Measurements from ENCODE around the gene BRAT1.
"Not testable (repeated sequence)": the region's sequence is repeated elsewhere in the genome, so short reads cannot be mapped to it uniquely, and the experiment has no call there.

BRAT1 gene

DNA sequence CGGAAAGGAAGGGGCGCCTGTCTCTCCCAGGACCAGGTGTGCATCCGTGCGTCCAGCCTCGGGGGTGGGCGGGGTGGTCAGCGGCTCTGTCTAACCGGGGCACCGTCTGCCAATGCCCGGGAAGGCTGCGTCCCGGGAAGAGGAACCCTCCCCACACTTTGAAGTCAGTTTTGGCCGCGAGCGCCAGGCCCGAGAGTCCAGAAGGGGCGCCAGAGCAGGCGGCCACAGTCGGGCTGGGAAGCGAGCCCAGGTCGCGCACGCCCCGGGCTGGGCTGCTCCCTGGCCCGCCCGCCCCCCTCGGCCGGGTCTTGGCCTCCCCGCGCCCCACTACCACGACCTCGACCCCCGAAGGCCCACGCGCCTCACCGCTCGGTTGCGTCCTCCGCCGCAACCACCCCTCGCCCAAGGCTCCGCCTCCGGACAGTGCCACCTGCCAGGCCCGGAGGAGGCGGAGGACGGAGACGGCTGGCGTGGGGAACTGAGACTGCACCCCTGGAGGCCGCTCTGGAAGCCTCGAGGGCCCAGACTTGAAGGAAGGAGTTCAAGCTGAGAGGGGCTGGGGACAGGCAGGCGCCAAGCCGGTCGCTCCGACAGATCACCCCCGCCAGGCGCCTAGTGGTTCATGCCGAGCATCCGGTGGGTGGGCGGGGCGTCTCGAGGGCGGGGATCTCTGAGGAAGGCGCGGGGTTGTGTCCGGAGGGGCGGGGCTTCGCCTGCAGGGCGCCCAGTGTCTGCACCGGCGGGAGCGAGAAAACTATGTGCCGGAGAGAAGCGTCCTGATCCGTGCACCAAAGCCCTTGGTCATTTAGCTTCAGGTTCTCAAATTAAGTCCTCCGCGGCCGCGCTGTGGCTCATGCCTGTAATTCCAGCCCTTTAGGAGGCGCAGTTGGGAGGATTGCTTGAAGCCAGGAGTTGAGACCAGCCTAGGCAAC is at the start of gene BRAT1:
Gene BRAT1, minus strand, starts transcription at position 404 of the 932 bp plus-strand sequence. CDS start 1,093 bp downstream, outside the sequence.
- DNase-seq, result peak; percentile 96

DNA sequence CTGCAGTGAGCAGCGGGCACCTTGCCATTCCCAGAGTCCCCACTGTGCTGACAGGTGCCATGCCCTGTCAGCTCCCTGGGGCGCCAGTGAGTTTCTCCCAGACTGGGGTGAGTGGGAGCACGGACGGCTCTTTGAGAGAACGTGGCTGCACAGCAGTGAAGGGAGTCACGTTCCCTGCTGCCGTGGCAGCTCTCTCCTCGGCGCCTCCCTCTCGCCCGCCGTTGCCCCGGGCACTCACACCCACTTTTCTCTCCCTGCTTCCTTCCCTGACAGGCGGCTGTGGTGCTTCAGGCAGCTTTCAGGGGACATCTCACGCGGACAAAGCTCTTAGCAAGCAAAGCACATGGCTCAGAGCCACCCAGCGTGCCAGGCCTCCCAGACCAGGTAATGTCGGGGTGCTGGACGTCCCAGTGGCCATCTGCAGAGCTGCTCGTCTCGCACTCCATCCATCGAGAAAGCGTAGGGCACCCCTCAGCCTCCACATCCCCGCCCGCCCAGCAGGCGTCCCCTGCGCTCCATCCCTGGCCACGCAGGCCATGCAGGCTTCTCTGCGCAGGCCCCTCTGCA is 49.4 kb upstream of the BRAT1 start:
- no peak for DNase-seq

DNA sequence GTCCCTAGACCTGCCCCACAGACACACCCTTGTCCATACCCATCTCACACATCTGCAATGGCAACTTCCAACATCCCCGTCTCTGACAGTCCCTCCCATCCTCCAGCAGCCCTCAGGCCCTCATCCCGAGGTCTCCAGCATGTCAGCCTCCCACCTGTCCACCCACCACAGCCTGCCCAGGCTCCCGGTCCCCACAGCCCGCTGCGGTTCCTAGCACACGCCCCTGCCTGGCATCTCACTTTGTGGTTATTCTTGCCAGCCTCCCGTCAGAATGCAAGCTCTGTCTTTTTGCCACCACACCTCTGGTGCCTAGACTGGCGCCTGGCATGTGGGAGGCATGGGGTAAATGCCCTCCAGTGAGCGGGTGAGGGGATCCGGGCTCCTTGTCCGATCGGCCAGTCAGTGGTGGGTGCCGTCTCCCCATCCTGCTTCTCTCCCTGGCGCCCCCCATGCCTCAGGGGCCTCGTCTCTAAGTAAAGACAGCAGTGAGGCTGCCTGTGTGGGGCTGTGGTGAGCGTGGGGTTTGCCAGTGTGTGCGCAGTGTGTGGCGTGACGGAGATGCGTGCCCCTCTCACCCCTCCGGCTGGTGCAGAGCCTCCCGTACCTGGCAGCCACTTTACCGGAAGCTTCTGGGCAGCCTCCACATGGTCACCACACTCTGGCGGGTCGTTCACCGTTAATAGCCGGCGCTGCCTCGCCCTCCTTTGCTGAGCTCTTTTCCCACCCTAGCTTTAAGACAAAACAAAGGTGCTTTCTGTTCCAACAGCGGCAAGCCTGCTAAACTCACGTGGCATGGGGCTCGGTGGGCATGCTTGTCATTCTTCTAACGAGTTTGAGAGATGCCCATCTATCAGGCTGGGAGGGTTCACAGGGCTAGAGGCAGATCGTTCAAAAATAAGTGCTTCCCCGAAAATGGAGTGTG is 48.0 kb upstream of the BRAT1 start:
- no peak for DNase-seq

DNA sequence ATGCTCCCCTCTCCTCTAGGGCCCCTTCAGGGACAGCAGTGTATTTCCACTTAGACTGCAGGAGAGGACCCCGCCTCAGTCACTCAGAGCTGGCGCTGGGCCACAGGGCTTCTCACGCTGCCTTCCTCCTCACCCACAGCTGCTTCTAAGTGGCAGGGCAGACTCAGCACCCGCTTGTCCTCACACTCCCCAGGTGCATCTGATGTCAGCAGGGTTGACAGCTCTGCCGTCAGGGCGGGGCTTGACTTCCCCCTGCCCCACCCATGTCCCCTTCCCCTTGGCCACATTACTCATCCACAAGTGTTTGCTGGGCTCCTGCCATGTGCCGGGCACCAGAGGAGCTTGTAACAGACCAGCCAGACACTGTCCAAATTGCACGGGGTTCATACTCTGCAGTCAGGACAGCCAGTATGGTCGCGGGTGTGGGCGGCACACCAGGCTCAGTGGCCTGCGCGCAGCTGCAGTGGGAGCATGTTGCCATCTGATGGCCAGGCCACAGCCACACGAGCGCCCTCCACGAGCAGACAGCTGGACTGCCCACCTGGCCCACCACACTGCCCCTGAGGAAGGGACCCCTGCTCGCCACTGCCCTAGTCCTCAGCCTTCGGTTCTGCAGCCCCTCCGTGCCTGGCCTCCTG is 47.2 kb upstream of the BRAT1 start:
- no peak for DNase-seq

DNA sequence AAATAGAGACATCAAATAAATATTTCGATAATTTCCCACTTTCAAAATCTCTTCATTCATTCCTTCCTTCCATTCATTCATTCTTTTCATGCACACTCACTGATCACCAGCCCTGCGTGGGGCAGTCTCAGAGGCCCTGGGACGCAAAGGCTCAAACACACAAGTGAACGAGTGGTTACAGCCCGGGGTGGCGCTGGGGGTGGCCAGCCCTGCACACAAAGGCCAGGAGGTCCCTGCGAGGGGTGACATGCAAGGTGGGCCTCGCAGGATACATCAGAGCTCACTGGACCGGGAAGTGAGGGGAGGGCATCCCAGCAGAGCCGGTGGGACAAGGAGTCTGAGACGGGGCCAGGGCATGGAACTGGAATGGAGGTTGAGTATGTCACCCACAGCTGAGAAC is 46.6 kb upstream of the BRAT1 start:
- no peak for DNase-seq

DNA sequence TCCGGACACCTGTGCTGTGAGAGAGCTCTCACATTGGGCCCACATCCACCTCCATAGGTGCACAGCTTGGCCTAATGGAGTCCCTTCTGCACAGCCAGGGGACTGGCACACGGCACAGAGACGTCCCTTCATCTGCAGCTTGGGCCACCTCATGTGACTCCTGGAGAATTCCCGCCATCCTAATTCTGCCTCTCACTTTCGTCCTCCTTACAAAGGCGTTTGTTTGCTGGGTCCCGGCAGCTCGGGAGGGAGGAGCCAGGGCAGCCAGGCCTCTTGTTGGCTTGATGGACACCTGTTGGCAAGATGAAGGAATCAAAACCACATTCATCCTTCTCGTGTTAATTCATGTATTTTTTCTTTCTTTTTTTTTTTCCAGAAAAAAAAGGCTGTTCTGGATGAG is 45.7 kb upstream of the BRAT1 start:
- no peak for DNase-seq

DNA sequence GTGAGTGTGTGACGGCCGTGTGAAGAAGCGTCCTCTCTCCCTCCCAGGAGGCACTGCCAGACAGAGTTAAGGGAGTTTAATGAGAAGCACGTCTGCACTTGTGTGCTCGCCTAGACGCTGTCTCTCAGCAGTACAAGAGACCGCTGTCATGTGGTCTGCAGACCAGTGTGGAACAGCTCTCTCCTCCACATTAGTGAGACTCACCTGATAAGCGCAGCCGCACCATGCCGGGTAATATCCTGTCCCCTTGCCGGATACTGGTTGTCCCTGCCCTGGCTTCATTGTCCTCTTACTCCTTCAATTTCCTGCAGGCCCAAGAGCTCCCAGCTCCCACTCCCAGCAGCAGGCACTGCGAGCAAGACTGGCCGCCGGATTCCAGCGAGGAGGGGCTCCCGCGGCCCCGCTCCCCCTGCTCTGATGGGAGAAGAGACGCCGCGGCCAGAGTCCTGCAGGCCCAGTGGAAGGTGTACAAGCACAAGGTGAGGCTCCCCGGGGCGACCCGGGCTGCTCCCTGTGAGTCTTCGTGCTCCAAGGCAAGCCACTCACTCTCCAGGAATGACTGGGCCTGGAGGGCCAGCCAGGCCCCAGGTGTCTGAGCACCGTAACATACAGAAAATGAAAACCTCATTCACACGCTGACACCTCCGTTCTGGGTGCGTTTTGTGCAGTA is 43.0 kb upstream of the BRAT1 start:
- no peak for DNase-seq

DNA sequence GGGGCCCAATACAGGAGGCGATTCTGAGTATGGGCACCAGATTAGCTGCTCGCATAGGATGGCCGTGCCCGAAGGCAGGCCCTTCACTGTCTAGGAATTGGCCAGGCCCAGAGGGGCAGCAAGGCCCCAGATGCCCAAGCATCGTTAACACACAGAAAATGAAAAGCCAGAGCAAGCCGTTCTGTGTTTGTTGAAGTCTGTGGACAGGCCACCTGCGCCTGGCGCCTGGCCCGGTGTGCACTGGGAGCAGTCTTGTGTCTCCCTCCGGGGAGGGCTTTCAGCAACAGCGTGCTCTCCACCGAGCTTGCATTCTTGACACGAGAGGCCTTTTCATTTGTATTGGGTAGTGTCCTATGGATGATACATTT is 41.9 kb upstream of the BRAT1 start:
- no peak for DNase-seq

DNA sequence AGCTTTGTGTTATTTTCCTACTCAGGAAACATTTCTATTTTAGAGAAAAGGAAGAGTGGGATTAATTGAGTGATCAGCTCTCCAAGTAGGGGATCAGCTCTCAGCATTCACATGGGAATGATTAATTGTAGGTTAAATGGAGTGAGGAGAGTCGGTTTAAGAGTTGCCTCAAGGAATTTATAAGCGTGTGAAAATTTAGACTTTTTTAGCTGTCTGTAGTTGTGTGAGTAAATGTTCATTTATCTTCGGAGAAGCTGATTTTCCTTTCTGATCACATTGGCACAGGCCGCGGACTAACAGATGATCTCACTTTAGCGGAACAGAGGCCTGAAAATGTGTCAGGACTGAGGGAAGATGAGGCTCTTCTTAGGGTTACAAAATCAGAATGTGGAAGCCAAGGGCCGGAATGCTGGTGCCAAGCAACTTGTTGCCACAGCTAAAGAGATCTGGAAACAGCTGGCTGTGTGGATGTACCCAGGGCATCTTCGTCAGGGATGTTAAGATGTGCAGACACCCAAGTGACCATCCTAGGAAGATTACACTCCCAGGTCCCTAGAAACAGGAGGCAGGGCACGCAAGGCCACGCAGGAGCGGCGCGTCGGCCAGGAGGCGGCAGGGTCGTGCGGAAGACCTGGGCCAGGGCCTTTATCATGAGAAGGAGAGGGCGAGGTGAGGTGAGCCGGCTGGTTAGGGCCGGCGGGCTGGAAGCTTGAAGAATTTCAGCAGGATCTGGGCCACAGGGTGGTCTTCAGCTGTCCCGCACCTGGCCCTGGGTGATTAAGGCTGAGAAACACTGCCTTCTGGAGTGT is 41.3 kb upstream of the BRAT1 start:
- DNase-seq, result no peak

DNA sequence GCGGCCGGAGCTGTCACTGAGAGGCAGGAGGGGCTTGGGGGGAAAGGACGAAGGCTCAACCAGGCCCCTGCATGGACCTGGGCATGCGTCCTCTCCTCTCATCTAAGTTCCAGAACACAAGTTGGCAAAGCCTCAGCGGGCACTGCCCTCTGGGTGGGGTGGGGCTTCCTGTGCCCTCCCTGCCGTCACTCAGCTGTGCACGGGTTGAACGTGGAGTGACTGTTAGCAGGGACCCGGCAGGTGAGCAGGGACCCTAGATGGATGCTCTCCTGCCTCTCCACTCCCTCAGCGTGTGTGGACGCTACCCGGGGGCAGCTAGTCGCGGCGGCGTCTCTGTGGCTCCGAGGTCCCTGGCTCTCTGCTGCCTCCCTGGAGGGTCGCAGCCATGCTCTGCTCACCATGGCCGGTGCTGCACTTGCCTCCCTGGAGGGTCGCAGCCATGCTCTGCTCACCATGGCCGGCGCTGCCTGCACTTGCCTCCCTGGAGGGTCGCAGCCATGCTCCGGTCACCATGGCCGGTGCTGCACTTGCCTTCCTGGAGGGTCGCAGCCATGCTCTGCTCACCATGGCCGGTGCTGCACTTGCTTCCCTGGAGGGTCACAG is 40.0 kb upstream of the BRAT1 start:
- no peak for DNase-seq

DNA sequence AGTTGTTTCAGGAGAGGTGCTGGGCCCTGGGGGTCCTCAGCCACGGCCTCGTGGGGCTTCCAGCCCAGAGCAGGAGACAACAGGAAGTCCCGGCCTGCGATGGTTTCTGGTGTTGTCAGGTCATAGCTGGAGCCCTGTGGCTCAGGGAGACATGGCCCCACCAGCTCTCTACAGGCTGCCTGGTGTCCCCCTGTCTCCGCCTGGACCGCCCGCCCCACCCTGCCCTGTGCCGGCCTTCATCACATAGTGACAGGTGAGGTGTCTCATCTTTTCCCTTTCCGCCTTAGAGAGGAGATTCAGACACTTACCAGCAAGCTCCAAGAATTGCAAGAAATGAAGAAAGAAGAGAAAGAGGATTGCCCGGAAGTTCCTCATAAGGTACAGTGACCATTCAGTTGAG is 39.3 kb upstream of the BRAT1 start:
- no peak for DNase-seq

DNA sequence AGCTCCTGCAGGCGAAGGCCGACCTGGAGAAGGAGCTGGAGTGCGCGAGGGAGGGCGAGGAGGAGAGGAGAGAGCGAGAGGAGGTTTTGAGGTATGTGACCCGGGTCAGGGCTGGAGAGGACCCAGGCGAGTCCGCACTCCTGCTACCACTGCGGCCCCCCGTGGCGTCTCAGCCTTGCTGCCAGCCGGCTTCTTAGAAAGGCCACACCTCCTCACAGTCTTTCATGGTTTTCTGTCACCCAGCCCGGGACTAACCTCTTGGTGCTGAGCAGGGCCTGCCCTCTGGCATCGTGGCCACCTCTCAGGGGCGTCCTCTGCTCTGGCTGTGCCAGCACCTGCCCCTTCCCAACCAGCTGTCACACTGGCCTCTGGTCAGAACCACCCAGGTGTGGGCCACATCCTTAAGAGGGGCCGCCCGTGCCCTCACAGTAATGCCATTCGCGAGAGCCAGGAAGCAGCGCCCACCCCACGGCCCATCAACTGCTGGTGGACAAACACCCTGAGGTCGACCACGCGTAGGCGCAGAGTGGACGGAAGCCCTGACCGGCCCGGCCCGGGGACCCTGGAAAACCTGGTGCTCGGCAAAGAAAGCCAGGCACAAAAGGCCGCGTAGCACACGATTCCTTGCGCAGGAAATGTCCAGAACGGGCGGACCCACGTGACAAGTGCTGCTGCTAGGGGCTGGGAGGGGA is 37.9 kb upstream of the BRAT1 start:
- no peak for DNase-seq

DNA sequence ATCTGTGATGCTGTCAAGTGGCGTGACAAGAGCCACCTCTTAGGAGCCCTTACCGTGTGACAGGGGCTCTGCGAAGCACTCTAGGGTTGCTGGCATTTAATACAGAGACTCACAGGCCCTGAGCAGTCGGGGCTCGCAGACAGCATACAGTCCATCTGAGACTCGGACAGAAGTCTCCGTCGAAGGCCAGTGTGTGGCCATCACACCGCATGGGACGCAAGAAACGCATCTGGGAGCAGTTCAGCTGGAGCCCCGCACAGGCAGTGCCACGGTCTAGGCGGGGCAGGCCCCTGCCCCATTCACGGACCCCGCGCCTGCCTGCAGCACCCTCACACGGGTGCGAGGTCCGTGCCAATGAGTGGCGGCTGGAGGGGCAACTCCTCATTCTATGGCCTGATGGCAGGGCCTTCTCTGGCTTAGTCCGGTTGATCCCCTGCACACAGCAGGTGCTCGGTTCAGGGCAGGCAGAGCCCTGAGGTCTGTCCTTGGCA is 37.1 kb upstream of the BRAT1 start:
- no peak for DNase-seq

DNA sequence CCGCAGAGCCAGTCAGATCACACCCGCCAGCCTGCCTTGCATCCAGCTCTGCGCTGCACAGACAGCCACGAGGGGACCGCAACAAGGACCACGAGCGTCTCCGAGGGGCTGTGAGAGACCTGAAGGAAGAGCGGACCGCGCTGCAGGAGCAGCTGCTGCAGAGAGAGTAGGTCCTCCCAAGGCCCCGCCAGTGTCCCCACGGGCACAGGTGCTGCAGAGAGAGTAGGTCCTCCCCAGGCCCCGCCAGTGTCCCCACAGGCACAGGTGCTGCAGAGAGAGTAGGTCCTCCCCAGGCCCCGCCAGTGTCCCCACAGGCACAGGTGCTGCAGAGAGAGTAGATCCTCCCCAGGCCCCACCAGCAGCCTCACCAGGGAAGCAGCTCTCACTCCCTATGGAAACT is 34.6 kb upstream of the BRAT1 start:
- not testable (repeated sequence) for DNase-seq

DNA sequence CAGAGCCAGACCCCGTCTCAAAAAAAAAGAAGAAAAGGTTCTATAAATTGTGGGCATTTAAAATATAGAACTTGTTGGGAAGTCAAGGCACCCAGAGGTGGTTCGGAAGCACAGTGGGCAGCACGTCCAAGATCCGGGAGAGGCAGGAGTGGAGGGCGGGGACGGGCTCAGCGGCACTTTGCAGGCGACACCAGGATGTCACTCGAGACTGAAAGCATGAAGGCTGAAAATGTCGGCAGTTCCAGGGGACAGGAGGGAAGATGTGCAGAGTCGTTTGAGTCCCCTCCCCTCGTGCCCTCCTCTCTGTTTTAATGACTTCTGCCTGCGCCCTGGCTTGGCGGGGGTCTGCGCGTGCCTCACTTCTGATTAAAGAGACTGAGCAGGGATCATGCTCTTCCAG is 34.0 kb upstream of the BRAT1 start:
- DNase-seq, result no peak

DNA sequence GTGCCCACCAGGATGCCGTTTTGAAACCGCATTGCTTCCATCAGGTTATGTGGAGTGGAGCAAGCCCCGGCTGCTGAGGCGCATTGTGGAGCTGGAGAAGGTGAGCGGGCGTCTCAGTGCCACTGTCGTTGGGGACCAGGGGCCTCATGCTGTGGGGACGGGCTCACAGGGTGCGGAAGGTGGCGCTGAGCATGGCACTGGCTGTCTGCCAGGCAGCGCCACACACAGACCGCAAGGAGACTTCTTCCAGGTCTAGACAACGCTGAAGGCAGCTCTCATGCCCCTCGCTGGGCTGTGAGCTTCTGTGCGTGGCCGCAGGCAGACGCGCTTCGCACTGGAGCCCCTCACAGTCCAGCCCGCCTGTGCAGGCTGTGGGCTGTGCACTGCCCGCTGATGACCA is 32.5 kb upstream of the BRAT1 start:
- DNase-seq, result no peak

DNA sequence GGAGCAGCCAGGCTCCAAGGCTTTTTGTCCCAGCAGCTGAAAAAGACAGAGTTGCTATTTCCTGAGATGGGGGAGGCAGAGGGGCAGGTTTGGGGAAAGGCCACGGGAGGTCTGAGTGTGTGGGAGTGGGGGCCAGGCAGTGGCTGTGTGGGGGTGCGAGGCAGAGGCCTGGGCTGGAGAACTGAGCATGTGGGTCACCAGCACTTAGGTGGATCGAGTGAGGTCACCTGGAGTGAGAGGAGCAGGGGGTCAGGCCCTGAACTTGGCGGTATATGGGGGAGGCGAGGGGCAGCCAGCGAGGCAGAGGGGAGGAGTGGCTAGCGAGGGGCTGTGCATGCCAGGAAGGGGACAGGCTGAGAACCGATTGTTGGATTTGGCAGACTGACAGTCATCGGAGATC is 31.8 kb upstream of the BRAT1 start:
- no peak for DNase-seq

DNA sequence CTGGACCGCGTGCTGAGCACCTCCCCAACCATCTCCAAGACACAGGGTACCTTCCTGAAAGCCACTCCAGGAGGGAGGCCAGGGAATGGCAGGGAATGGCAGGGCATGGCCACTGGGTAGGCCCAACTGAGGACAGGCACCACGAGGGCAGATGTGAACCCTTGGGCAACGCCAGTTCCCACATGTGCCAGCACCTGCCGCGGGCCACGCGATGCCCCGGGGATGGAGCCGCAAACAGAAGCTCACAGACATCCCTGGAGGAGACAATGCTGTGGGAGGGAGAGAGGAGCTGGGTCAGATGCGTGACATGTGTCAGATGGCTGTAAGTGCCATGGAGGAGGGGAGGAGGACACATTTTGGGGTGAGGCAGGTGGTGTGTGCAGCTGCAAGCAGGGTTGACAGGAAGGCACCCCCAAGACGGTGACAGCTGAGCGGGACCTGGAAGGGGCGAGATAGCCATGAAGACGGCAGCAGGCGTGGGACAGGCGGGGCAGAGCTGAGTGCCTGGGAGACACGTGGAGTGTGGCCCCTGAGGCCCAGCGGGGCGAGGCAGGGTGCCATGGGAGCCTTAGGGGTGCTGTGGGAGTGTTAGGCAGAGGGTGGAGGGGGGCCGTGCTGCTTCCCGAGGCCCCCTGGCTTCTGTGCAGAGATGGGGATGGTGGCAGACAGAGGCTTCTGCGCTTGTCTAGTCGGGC is 31.1 kb upstream of the BRAT1 start:
- DNase-seq, result no peak

DNA sequence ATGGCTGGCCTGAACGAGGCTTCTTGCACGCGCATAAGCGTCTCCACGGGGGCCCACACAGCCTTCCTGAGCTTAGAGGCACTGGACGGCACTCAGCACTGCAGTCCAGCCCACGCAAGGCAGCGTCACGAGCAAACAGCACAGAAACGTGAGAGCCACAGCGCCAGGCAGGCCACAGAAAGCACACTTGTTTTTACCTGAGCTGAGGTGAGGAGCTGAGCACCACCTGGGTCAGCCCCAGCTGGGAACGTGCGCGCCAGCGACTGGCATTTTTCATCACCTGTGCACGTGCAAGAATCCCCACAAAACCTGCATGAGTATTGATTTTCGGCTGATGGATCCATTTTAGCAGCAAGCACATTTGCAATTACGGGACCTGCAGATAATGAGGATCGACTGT is 30.1 kb upstream of the BRAT1 start:
- DNase-seq, result no peak
